Endodermal cell (in vitro differentiated cells): ENCODE data around the gene ID4. TPM values are rescaled to one million over a fixed set of nuclear protein-coding genes. Genes with fewer than 3 reads are reported as not detected.

Source experiments
- DNase-seq: peaks from one replicate; pipeline ENCODE4 v3.0.0-alpha.2; 2017
- H3K27ac ChIP-seq: 2 replicates; pipeline ENCODE4 v1.5.1; 2013; ENCODE audit warnings: mild to moderate bottlenecking, low read depth, low read length, moderate library complexity
- H3K27me3 ChIP-seq: 2 replicates; pipeline ENCODE4 v1.6.1; 2013; ENCODE audit warnings: mild to moderate bottlenecking, low read length, moderate library complexity; ENCODE audit not compliant: insufficient read depth, control insufficient read depth, poor library complexity, severe bottlenecking
- H3K36me3 ChIP-seq: 2 replicates; pipeline ENCODE4 v1.7.0; 2013; ENCODE audit warnings: mild to moderate bottlenecking, low read length, moderate library complexity; ENCODE audit not compliant: control insufficient read depth, insufficient read depth
- H3K4me1 ChIP-seq: one replicate; pipeline ENCODE4 v1.7.0; 2013; ENCODE audit warnings: low read length; ENCODE audit not compliant: control insufficient read depth, insufficient read depth
- H3K4me3 ChIP-seq: 2 replicates; pipeline ENCODE4 v1.5.1; 2013; ENCODE audit warnings: mild to moderate bottlenecking, low read length, moderate library complexity
- H3K9ac ChIP-seq: 2 replicates; pipeline ENCODE4 v1.6.1; 2013; ENCODE audit warnings: mild to moderate bottlenecking, low read length, moderate library complexity; ENCODE audit not compliant: poor library complexity, severe bottlenecking; ENCODE audit errors: extremely low read depth
- H3K9me3 ChIP-seq: 2 replicates; pipeline ENCODE4 v1.6.1; 2013; ENCODE audit warnings: mild to moderate bottlenecking, low read length, moderate library complexity; ENCODE audit not compliant: control insufficient read depth
- H3K27ac Mint-ChIP-seq: 2 replicates; pipeline ENCODE4 v1.8.0; 2020; ENCODE audit warnings: mixed read lengths
- H3K27me3 Mint-ChIP-seq: 2 replicates; pipeline ENCODE4 v1.8.0; 2021; ENCODE audit warnings: mild to moderate bottlenecking, mixed read lengths; ENCODE audit not compliant: insufficient read depth
- H3K36me3 Mint-ChIP-seq: 2 replicates; pipeline ENCODE4 v1.8.0; 2020; ENCODE audit warnings: low read depth, mixed read lengths
- H3K4me1 Mint-ChIP-seq: 2 replicates; pipeline ENCODE4 v1.8.0; 2020; ENCODE audit warnings: mixed read lengths
- H3K4me3 Mint-ChIP-seq: 2 replicates; pipeline ENCODE4 v1.8.0; 2020; ENCODE audit warnings: mild to moderate bottlenecking, moderate library complexity, mixed read lengths
- H3K9me3 Mint-ChIP-seq: 2 replicates; pipeline ENCODE4 v1.8.0; 2020; ENCODE audit warnings: mild to moderate bottlenecking, mixed read lengths
- WGBS, 2 experiments: methylation state at CpG; one replicate each; pipeline versions ENCODE4 v1.1.5 to v1.1.7; 2013; ENCODE audit warnings: missing lambda C conversion rate in 2 of 2, mixed read lengths in 1 of 2; ENCODE audit not compliant: insufficient coverage in 1 of 2, insufficient read length in 1 of 2; 5-methylcytosine and 5-hydroxymethylcytosine counted together
- total RNA-seq, 2 donors: library from RNA; stranded (reverse); fragmentation: NEBNext Ultra II Directional in 1 of 2; extraction: Animal tissue kit (Norgen Biotek cat#: 25700) in 1 of 2; gene quantifications; 2 replicates in 1 of 2; 3 replicates in 1 of 2; pipeline ENCODE4 v1.2.1, GENCODE V29; 2021
- TF ChIP-seq, protein P1 (sequence below): fragments of 200-600 bp; sonication (generic); conservative IDR thresholded peaks from 2 replicates; pipeline ENCODE4 v1.5.0; 2021; ENCODE audit warnings: antibody characterized with exemption, mild to moderate bottlenecking

The ID4 gene
- total RNA-seq, 2 donors from 2014 or later = 38.5 to 39.3 TPM

- Histone ChIP-seq H3K27me3 (no peaks in the 10 kb centered on the region), H3K4me3 (no peak overlapping the region), H3K4me1 (peaks cover 2% of the 10 kb centered on the region), H3K9me3 (no peaks in the 10 kb centered on the region), H3K36me3 (no peaks in the 10 kb centered on the region), H3K27ac (no peak overlapping the region), H3K9ac (no peak overlapping the region)
- Mint-ChIP-seq H3K36me3 (no peaks in the 10 kb centered on the region), H3K9me3 (no peaks in the 10 kb centered on the region), H3K27ac (no peak overlapping the region), H3K4me1 (peaks cover 17% of the 10 kb centered on the region), H3K27me3 (no peaks in the 10 kb centered on the region), H3K4me3 (no peak overlapping the region)
- no peak for DNase-seq
- TF ChIP-seq, protein P1, sequence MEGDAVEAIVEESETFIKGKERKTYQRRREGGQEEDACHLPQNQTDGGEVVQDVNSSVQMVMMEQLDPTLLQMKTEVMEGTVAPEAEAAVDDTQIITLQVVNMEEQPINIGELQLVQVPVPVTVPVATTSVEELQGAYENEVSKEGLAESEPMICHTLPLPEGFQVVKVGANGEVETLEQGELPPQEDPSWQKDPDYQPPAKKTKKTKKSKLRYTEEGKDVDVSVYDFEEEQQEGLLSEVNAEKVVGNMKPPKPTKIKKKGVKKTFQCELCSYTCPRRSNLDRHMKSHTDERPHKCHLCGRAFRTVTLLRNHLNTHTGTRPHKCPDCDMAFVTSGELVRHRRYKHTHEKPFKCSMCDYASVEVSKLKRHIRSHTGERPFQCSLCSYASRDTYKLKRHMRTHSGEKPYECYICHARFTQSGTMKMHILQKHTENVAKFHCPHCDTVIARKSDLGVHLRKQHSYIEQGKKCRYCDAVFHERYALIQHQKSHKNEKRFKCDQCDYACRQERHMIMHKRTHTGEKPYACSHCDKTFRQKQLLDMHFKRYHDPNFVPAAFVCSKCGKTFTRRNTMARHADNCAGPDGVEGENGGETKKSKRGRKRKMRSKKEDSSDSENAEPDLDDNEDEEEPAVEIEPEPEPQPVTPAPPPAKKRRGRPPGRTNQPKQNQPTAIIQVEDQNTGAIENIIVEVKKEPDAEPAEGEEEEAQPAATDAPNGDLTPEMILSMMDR = no peak
- 84 to 94% methylated on average over 9 of the region's 9 CpGs for WGBS, 2 experiments
These were observed 32.3 kb downstream of the ID4 start for GRCh38 chr6:19869464-19869863.

DNA sequence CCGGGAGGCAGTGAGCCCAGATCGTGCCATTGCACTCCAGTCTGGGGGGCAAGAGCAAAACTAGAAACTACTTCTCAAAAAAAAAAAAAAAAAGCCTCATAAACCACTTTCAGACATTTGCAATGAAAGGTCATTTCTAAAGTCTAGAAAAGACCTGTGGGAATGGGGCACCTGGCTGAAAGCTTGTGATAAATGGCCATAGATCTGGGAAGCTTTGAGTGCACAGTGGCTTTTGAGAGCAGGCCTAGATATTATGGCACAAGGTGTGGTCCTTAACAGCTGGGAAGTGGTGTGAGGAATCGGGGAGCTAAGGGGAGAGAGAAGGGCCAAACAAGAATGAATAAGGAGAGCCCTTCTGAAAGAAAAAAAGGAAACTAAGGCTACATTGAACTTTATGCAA lies 33.2 kb downstream of the ID4 start:
- TF ChIP-seq, protein P1 = no peak
- Mint-ChIP-seq H3K4me3 (no peak overlapping the region), H3K27ac (no peak overlapping the region), H3K27me3 (no peaks in the 10 kb centered on the region), H3K36me3 (no peaks in the 10 kb centered on the region), H3K4me1 (peaks cover 9% of the 10 kb centered on the region), H3K9me3 (no peaks in the 10 kb centered on the region)
- no peaks in the 10 kb centered on the region for H3K4me1 ChIP-seq
- no peaks in the 10 kb centered on the region for H3K27me3 ChIP-seq
- H3K9ac ChIP-seq = no peak overlapping the region
- DNase-seq = no peak
- WGBS, 2 experiments = 94% methylated on average over 3 of the region's 3 CpGs; no CpG with 5 or more reads in 1 of the 2 experiments
- no peaks in the 10 kb centered on the region for H3K36me3 ChIP-seq
- H3K9me3 ChIP-seq = no peaks in the 10 kb centered on the region
- no peak overlapping the region for H3K27ac ChIP-seq
- H3K4me3 ChIP-seq = no peak overlapping the region

GRCh38 chr6:19873031-19873430 lies 35.9 kb downstream of the ID4 start:
- Mint-ChIP-seq H3K4me3 (no peak overlapping the region), H3K4me1 (no peaks in the 10 kb centered on the region), H3K36me3 (no peaks in the 10 kb centered on the region), H3K27ac (no peak overlapping the region), H3K9me3 (no peaks in the 10 kb centered on the region), H3K27me3 (no peaks in the 10 kb centered on the region)
- Histone ChIP-seq H3K4me3 (no peak overlapping the region), H3K36me3 (no peaks in the 10 kb centered on the region), H3K27me3 (no peaks in the 10 kb centered on the region), H3K27ac (no peak overlapping the region), H3K9me3 (no peaks in the 10 kb centered on the region), H3K4me1 (no peaks in the 10 kb centered on the region), H3K9ac (no peak overlapping the region)
- TF ChIP-seq, protein P1 = peak; percentile 61
- DNase-seq = no peak
- 20 to 83% methylated on average over 1 to 2 of the region's 2 CpGs for WGBS, 2 experiments
